ENCODE data around the gene PLEKHG4. TPM values are rescaled to one million over a fixed set of nuclear protein-coding genes. Genes with fewer than 3 reads are reported as not detected.

Gene PLEKHG4
- polyA plus RNA-seq, 1 donor from 2014 or later, result 0.28 TPM

GRCh38 chr16:67256701-67257230 lies 22.6 kb upstream of the PLEKHG4 start:
- Histone ChIP-seq H3K4me3 (ENCODE audit: low read length) (no peak overlapping the region), H3K9ac (ENCODE audit: low read length) (no peak overlapping the region), H3K9me3 (ENCODE audit: low read length) (no peaks in the 10 kb centered on the region), H3K79me2 (replicated peaks; ENCODE audit: insufficient read depth, low read length) (no peaks in the 10 kb centered on the region), H3K9me2 (ENCODE audit: insufficient read depth, low read length) (no peaks in the 10 kb centered on the region), H2AFZ (ENCODE audit: low read depth, low read length) (no peak overlapping the region), H3K27ac (ENCODE audit: low read length) (no peak overlapping the region), H3K27me3 (ENCODE audit: insufficient read depth, low read depth, low read length) (no peaks in the 10 kb centered on the region), H3F3A (ENCODE audit: insufficient read depth, low read length, poor library complexity, severe bottlenecking) (no peaks in the 10 kb centered on the region), H4K20me1 (ENCODE audit: insufficient read depth) (no peaks in the 10 kb centered on the region), H3K4me2 (ENCODE audit: low read length) (no peak overlapping the region), H3K36me3 (ENCODE audit: insufficient read depth, low read length) (no peaks in the 10 kb centered on the region)
- no peak for TF ChIP-seq CTCF (IDR thresholded peaks at IDR 0.05; ENCODE audit: poor library complexity, severe bottlenecking)
- TF ChIP-seq SMC3 (conservative IDR thresholded peaks at IDR 0.05; ENCODE audit: poor library complexity), result no peak
- TF ChIP-seq RAD21 (conservative IDR thresholded peaks at IDR 0.05), result no peak
- no peak for TF ChIP-seq MXI1 (conservative IDR thresholded peaks at IDR 0.05; ENCODE audit: poor library complexity, severe bottlenecking)
- no peak for TF ChIP-seq EP300 (conservative IDR thresholded peaks at IDR 0.05; ENCODE audit: poor library complexity, severe bottlenecking)
- TF ChIP-seq EZH2 (IDR thresholded peaks at IDR 0.05; ENCODE audit: borderline replicate concordance, insufficient read depth, low read length, poor library complexity, severe bottlenecking), result no peak
- TF ChIP-seq TAF1 (IDR thresholded peaks at IDR 0.05; ENCODE audit: low read depth), result no peak
- TF ChIP-seq POLR2AphosphoS5 (IDR thresholded peaks at IDR 0.05), result no peak
- TF ChIP-seq REST (IDR thresholded peaks at IDR 0.05; ENCODE audit: borderline replicate concordance), result no peak

GRCh38 chr16:67257486-67258160 lies 21.7 kb upstream of the PLEKHG4 start:
- H3K9ac ChIP-seq (ENCODE audit: low read length), result no peak overlapping the region
- H3K4me2 ChIP-seq (ENCODE audit: low read length), result no peak overlapping the region
- no peaks in the 10 kb centered on the region for H4K20me1 ChIP-seq (ENCODE audit: insufficient read depth)
- H2AFZ ChIP-seq (ENCODE audit: low read depth, low read length), result no peak overlapping the region
- no peak overlapping the region for H3K4me3 ChIP-seq (ENCODE audit: low read length)
- H3F3A ChIP-seq (ENCODE audit: insufficient read depth, low read length, poor library complexity, severe bottlenecking), result no peaks in the 10 kb centered on the region
- no peaks in the 10 kb centered on the region for H3K9me2 ChIP-seq (ENCODE audit: insufficient read depth, low read length)
- no peak overlapping the region for H3K27ac ChIP-seq (ENCODE audit: low read length)
- H3K27me3 ChIP-seq (ENCODE audit: insufficient read depth, low read depth, low read length), result no peaks in the 10 kb centered on the region
- no peaks in the 10 kb centered on the region for H3K36me3 ChIP-seq (ENCODE audit: insufficient read depth, low read length)
- no peaks in the 10 kb centered on the region for H3K9me3 ChIP-seq (ENCODE audit: low read length)
- TF ChIP-seq SMC3 (conservative IDR thresholded peaks at IDR 0.05; ENCODE audit: poor library complexity), result no peak
- no peaks in the 10 kb centered on the region for H3K79me2 ChIP-seq (replicated peaks; ENCODE audit: insufficient read depth, low read length)
